SK-N-MC (cell line): ENCODE results near the gene FUBP3.
A peak's percentile ranks its signal among the peaks of the same experiment; 100 is the strongest.

Experiments
- DNase-seq: peaks from one replicate; pipeline ENCODE4 v3.0.0-alpha.2; 2011; ENCODE audit warnings: low read depth, low spot score
- H3K27ac ChIP-seq: fragments of 200-600 bp; sonication (generic); 2 replicates; pipeline ENCODE4 v1.5.1; 2016; ENCODE audit warnings: mixed run types
- H3K36me3 ChIP-seq: fragments of 200-600 bp; sonication (generic); 2 replicates; pipeline ENCODE4 v1.6.1; 2017; ENCODE audit warnings: antibody characterized with exemption, low read length, mixed read lengths; ENCODE audit not compliant: insufficient read depth
- H3K4me3 ChIP-seq: fragments of 200-600 bp; sonication (generic); 2 replicates; pipeline ENCODE4 v1.5.1; 2016
- H3K9ac ChIP-seq: fragments of 200-600 bp; sonication (generic); 2 replicates; pipeline ENCODE4 v1.8.0; 2017; ENCODE audit warnings: mixed run types, mixed read lengths; ENCODE audit not compliant: insufficient read length
- H3K9me3 ChIP-seq: fragments of 200-600 bp; sonication (generic); 2 replicates; pipeline ENCODE4 v1.6.1; 2017; ENCODE audit warnings: low read depth, mild to moderate bottlenecking, antibody characterized with exemption, low read length, moderate library complexity, mixed read lengths
- EZH2 ChIP-seq: fragments of 200-600 bp; sonication (generic); IDR thresholded peaks from one replicate; pipeline ENCODE4 v1.6.1; 2017; ENCODE audit warnings: antibody characterized with exemption
- FOXP2 ChIP-seq: optimal IDR thresholded peaks from 2 replicates; pipeline ENCODE3; 2011; ENCODE audit warnings: mild to moderate bottlenecking, moderate library complexity; ENCODE audit not compliant: insufficient read depth; ENCODE audit errors: extremely low read length, control extremely low read depth
- POLR2AphosphoS5 ChIP-seq: IDR thresholded peaks from 2 replicates; pipeline ENCODE4 v1.6.1; 2012; ENCODE audit warnings: mild to moderate bottlenecking, low read depth, low read length, borderline replicate concordance

Gene FUBP3

GRCh38 chr9:130654879-130655278 lies 75.5 kb downstream of the FUBP3 start:
- H3K9ac ChIP-seq = no peak overlapping the region
- no peak overlapping the region for H3K4me3 ChIP-seq
- H3K27ac ChIP-seq = no peak overlapping the region
- H3K36me3 ChIP-seq = no peaks in the 10 kb centered on the region
- no peak for TF ChIP-seq EZH2
- TF ChIP-seq POLR2AphosphoS5 = no peak
- no peak for TF ChIP-seq FOXP2
- no peak for DNase-seq
- no peaks in the 10 kb centered on the region for H3K9me3 ChIP-seq

GRCh38 chr9:130658893-130659698 lies 79.7 kb downstream of the FUBP3 start:
- no peak for DNase-seq
- no peaks in the 10 kb centered on the region for H3K9me3 ChIP-seq
- TF ChIP-seq EZH2 (peak; percentile 91), FOXP2 (no peak)
- H3K27ac ChIP-seq = no peak overlapping the region
- no peaks in the 10 kb centered on the region for H3K36me3 ChIP-seq
- no peak overlapping the region for H3K9ac ChIP-seq
- H3K4me3 ChIP-seq = no peak overlapping the region

GRCh38 chr9:130659699-130660248 lies 80.4 kb downstream of the FUBP3 start:
- Histone ChIP-seq H3K9me3 (no peaks in the 10 kb centered on the region), H3K27ac (no peak overlapping the region), H3K9ac (no peak overlapping the region), H3K4me3 (peak overlapping the region; percentile 21; the same call in 1 of the 2 replicates), H3K36me3 (no peaks in the 10 kb centered on the region)
- TF ChIP-seq POLR2AphosphoS5 (no peak), EZH2 (no peak), FOXP2 (no peak)
- no peak for DNase-seq

GRCh38 chr9:130660326-130660682 lies 80.9 kb downstream of the FUBP3 start:
- no peak for DNase-seq
- Histone ChIP-seq H3K4me3 (0 out of 2 replicates have a peak overlapping the region, but pooled peaks have one; percentile 30), H3K9me3 (no peaks in the 10 kb centered on the region), H3K36me3 (no peaks in the 10 kb centered on the region), H3K27ac (no peak overlapping the region), H3K9ac (no peak overlapping the region)
- TF ChIP-seq EZH2 = no peak
- no peak for TF ChIP-seq FOXP2
- no peak for TF ChIP-seq POLR2AphosphoS5

GRCh38 chr9:130660683-130661450 lies 81.5 kb downstream of the FUBP3 start:
- TF ChIP-seq FOXP2 = no peak
- TF ChIP-seq EZH2 = peak; percentile 99
- DNase-seq = no peak
- H3K4me3 ChIP-seq = 0 out of 2 replicates have a peak overlapping the region, but pooled peaks have one; percentile 30
- no peaks in the 10 kb centered on the region for H3K9me3 ChIP-seq
- no peak overlapping the region for H3K9ac ChIP-seq
- H3K36me3 ChIP-seq = no peaks in the 10 kb centered on the region
- no peak overlapping the region for H3K27ac ChIP-seq

GRCh38 chr9:130661451-130662098 lies 82.2 kb downstream of the FUBP3 start:
- TF ChIP-seq FOXP2 (no peak), EZH2 (no peak), POLR2AphosphoS5 (no peak)
- H3K4me3 ChIP-seq = no peak overlapping the region
- H3K9ac ChIP-seq = no peak overlapping the region

GRCh38 chr9:130662099-130662969 lies 83.0 kb downstream of the FUBP3 start:
- DNase-seq = no peak
- TF ChIP-seq FOXP2 = no peak
- TF ChIP-seq EZH2 = no peak
- TF ChIP-seq POLR2AphosphoS5 = no peak
- no peak overlapping the region for H3K9ac ChIP-seq
- H3K4me3 ChIP-seq = no peak overlapping the region
- no peak overlapping the region for H3K27ac ChIP-seq
- H3K36me3 ChIP-seq = no peaks in the 10 kb centered on the region
- H3K9me3 ChIP-seq = no peaks in the 10 kb centered on the region

More at GRCh38 chr9:130661451-130662098, 82.2 kb downstream of the FUBP3 start:
- H3K36me3 ChIP-seq = no peaks in the 10 kb centered on the region
- H3K9me3 ChIP-seq = no peaks in the 10 kb centered on the region
- no peak for DNase-seq
- no peak overlapping the region for H3K27ac ChIP-seq
